GM21825 (cell line): ENCODE results near the gene CPA5.
"Not testable (repeated sequence)": the region's sequence is repeated elsewhere in the genome, so short reads cannot be mapped to it uniquely, and the experiment has no call there.

Source experiments
- ATAC-seq: cut with Tn5 transposase; IDR thresholded peaks from one replicate; pipeline ENCODE4 v1.9.1; 2021; ENCODE audit warnings: mild to moderate bottlenecking, moderate library complexity; ENCODE audit not compliant: unreplicated experiment

CPA5 gene, protein sequence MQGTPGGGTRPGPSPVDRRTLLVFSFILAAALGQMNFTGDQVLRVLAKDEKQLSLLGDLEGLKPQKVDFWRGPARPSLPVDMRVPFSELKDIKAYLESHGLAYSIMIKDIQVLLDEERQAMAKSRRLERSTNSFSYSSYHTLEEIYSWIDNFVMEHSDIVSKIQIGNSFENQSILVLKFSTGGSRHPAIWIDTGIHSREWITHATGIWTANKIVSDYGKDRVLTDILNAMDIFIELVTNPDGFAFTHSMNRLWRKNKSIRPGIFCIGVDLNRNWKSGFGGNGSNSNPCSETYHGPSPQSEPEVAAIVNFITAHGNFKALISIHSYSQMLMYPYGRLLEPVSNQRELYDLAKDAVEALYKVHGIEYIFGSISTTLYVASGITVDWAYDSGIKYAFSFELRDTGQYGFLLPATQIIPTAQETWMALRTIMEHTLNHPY

DNA sequence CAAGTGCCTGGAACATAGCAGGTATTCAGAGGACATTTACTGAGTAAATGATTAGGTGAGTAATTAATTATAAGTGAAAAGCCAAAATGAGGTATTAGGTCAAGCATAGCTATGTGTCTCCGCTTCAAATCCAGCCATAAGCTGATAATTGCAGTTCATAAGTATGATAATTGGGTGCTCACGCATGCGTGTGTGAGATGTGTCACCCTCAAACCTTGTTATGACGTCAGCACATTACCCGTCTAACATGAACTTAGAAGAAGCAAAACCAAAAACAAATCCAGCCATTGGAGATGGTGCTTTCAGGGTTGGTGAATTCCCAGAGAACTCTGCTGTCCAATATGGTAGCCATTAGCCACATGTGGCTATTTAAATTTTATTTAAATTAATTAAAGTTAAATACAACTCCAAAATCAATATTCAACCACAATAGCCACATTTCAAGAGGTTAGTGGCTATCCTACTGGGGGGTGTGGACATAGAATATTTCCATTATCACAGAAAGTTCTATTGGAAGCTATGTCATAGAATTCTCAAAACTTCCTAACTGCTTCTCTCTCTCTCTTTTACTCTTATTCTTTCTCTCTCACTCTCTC lies at the start of gene CPA5:
TSS of gene CPA5 (plus strand) at position 546 of the 596 bp plus-strand sequence. CDS start 1,670 bp downstream, outside the sequence.
- ATAC-seq: no peak

DNA sequence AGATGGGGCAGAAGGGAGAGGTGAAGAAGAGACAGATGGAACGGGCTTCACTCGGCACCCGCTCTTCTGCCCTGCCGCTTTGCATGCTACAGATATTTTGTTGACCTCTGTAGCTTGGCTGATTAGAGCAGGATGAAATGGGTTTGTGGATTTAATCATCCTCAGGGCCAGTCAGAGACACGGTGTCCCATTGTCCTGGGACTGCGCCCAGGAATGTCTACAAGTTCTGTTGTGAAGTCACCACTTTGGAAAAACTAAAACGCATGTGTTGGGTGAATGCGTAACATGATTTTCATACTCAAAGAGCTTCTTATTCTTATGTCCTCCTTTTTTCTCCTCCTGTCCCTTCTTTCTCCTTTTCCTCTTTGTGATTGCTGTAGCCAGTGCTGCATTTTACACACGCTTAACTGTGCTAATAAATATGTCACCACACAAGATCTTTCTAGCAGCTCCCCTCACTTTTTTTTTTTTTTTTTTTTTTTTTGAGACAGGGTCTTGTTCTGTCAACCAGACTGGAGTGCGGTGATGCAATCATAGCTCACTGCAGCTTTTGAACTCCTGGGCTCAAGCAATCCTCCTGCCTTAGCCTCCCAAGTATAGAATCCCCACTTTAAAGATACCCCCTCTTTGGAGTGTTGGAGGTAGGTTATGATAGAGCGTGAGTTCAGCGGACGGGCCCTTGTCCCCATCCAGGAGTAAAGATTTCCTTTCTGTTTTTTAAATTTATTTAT lies 48.2 kb upstream of the CPA5 start:
- ATAC-seq: no peak

GRCh38 chr7:130297628-130298543 lies 46.7 kb upstream of the CPA5 start:
- ATAC-seq: no peak

- no peak for ATAC-seq
These were observed 45.9 kb upstream of the CPA5 start for GRCh38 chr7:130298544-130299326.

- ATAC-seq: no peak
These were observed 44.8 kb upstream of the CPA5 start for GRCh38 chr7:130299866-130300265.

- ATAC-seq: no peak
These were observed 43.1 kb upstream of the CPA5 start for GRCh38 chr7:130301501-130302020.

GRCh38 chr7:130302649-130303048 lies 42.0 kb upstream of the CPA5 start:
- ATAC-seq: no peak

DNA sequence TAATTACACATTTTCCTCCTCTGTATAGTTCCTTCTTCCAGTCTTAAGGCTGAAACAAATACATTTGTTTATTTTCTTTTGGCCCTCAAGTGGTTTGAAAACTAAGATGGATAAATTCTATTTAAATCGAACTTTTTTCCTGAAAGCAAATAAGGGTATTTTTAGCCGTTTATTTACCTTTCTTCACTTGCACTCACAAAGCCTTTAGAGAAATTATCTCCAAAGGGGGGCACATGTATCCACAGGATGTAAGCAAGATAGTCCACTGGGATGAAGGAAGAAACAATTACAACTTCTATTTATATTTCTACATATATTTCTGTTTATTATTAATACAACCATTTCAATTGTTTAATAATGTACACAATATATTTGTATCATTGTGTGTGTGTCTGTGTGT lies 41.5 kb upstream of the CPA5 start:
- ATAC-seq: no peak

- ATAC-seq: no peak
These were observed 41.1 kb upstream of the CPA5 start for GRCh38 chr7:130303551-130303950.

DNA sequence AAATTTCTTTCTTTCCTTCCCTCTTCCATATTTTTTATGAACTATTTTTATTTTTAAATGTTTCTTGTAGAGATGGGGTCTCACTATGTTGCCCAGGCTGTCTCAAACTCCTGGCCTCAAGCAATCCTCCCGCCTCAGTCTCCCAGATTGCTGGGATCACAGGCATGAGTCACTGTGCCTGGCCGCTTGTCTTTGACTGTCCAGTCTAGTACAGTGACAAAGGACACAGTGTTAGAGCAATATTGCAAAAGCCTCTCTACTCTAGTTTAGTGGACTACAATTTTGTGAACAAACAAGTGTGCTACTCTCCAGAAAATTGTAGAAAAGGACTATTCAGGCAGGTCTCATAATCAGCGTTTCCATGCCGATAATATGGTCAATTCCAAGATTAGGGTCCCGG lies 40.6 kb upstream of the CPA5 start:
- no peak for ATAC-seq

DNA sequence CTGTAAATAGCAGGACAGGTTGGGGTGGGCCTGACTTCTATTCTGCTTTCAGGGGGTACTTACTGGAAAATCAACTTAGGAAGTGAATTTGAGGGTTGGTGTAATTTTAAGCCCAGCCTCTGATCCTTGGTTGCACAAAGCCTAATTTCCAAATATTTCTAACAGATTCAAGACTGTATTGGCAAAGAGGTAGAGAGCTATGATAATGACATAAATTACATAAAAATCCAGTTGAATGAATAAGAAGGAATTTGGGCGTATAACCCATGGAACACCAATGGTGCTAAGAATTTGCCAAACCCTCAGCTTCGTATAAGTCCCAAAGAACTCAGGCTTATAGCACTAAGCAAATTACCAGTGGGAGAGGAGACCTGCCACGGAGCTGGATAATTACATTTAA lies 39.7 kb upstream of the CPA5 start:
- ATAC-seq: no peak

DNA sequence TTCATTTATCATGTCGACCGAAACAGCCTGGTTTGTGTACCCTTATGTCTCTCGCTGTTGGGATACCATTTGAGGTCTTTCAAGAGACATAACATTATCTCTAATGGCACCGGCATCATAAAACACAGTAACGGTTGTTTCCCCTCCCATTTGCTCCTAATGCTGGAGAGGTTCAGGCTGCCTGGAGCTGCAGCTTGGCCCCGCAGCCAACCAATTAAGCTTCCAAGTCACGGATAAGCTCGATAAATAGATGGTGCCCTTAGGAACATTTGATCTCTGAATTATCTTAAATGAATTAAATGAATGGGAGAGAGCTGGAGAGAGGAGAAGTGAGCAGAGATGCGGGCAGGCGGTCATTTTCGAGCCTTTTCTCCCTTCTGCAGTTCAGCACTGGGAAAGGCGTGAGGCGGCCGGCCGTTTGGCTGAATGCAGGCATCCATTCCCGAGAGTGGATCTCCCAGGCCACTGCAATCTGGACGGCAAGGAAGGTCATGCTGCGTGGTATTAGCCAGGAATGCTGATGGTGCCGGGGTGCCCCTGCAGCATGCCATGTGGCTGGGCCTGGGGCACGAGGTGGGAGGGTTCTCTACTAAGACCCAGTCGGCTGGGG lies 39.1 kb upstream of the CPA5 start:
- no peak for ATAC-seq

GRCh38 chr7:130309986-130310385 lies 34.6 kb upstream of the CPA5 start:
- no peak for ATAC-seq

DNA sequence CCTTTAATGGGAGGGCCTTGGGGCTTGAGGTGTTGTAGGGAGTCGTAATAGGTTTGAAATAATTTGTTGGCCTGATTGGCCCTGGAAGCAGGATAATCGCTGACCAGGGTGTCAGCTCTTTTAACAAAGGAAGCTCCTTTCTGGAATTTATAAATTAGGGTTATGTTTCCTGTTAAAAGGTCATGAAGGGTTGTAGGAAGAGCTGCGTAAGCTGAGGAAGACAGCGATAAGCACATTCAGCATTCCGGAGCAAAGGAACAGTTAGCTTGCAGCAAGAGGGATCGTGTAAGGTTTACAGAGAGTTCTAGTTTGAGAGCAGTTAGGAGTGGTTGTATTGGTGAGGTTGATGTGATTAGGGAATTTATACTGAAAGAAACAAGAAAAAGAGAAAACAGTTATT lies 30.3 kb upstream of the CPA5 start:
- no peak for ATAC-seq

DNA sequence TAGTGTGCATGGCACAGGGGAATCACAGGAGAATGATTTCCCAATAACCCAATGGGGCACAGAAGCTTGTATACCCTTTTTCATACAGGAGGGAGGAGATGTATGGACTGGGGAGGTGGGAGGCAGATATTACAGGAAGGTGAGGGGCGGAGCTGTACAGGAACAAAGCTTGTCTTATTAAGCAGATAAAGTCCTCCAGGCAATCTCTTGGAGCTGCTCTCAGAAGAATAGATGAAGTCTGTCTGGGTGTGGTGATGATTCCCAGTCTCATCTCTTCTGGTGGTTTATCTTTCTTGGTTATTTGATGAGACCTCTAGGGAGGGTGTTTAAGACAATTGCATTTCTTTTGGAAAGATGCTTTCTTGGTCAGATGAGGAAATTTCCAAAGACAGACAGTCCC lies 25.1 kb upstream of the CPA5 start:
- ATAC-seq: no peak

DNA sequence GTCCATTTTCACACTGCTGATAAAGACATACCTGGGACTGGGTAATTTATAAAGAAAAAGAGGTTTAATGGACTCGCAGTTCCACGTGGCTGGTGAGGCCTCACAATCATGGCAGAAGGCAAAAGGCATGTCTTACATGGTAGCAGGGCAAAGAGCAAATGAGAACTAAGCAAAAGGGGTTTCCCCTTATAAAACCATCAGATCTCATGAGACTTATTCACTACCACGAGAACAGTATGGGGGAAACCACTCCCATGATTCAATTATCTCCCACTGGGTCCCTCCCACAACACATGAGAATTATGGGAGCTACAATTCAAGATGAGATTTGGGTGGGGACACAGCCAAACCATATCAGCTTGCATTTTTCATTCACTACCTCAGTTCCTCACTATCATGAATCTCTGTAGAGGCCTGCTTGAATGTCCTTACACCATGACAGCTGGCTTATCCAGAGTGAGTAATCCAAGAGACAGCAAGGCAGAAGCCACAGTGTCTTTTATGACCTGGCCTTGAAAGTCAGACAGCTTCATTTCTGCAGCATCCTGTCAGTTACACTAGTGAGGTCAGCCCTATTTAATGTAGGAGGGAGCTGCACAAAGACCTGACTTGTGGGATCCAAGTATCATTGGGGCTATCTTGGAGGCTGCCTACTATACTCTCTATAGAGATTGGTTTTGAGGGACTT lies 22.9 kb upstream of the CPA5 start:
- not testable (repeated sequence) for ATAC-seq

GRCh38 chr7:130322615-130323014 lies 22.0 kb upstream of the CPA5 start:
- ATAC-seq: no peak

DNA sequence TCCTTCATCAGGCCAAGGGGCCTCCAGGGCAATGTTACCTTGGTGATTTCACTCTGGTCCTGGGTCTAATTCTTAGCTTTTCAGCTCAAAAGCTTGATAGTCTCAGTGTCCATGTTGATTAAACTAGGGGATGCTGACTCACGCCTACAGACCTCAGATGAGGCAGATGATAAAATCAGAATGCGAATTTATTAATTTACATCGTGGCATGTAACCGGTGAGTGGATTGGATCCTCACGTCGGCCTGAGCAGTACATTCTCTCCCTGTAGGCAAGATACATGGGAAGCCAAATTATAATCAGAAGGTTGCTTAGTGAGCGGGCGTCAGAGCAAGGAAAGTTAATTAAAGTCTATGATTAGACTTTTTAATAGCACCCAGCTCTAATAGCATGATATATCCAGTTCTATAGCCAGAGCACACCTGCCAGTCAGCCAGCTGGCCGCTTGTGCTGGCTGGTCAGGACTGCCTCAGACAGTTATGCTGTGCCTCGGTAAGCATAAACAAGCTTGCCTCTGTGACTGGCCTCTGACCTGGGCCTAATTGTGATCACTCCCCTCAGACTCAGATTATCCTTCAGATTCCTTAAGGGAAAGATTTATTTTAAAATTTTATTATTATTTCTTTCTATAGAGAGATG lies 20.2 kb upstream of the CPA5 start:
- ATAC-seq: no peak
